ENCODE data around the gene TEN1. TPM values are rescaled to one million over a fixed set of nuclear protein-coding genes. Genes with fewer than 3 reads are reported as not detected.

The TEN1 gene
- total and polyA plus RNA-seq, 2 of the 13 experiments (the other 11 are each of a cell fraction or from before 2014, with no cell fraction given), result 18.0 to 21.3 TPM

DNA sequence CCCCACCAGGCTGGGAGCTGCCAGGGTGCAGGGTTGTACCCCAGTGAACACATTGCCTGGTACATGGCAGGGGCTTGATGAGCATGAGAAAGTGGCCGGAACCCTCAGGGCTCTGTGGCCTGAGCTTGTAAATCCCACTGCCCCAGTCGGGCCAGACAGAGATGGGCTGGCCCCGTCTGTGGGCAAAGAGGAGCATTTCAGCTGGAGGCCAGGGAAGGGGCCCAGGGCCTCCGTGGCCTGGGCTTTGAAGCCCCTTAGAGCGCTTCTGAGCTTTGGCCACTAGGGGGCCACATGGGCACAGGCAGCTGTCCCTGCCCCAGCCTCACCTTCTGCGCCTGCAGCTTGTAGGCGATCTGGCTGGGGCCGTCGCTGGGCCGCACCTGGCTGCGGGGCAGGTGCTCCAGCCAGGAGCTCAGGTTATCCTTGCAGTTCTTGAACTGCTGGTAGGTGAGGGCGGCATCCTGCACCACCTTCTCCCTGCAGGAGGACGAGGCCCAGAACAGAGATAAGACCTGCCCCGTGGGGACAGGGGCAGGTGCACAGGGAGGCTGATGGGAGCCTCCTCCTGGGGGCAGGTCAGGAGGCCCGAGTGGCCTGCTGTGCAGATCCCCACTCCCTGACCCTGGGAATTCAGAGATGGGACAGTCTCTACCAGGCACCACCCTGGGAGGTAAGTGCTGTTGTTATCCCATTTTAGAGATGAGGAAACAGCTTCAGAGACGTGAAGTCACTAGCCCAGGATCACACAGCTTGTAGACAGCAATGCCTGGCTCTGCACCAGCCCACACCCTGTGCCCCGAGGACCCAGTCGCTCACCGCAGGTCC lies 35.3 kb downstream of the TEN1 start (continued):
- TF ChIP-seq, protein P1, sequence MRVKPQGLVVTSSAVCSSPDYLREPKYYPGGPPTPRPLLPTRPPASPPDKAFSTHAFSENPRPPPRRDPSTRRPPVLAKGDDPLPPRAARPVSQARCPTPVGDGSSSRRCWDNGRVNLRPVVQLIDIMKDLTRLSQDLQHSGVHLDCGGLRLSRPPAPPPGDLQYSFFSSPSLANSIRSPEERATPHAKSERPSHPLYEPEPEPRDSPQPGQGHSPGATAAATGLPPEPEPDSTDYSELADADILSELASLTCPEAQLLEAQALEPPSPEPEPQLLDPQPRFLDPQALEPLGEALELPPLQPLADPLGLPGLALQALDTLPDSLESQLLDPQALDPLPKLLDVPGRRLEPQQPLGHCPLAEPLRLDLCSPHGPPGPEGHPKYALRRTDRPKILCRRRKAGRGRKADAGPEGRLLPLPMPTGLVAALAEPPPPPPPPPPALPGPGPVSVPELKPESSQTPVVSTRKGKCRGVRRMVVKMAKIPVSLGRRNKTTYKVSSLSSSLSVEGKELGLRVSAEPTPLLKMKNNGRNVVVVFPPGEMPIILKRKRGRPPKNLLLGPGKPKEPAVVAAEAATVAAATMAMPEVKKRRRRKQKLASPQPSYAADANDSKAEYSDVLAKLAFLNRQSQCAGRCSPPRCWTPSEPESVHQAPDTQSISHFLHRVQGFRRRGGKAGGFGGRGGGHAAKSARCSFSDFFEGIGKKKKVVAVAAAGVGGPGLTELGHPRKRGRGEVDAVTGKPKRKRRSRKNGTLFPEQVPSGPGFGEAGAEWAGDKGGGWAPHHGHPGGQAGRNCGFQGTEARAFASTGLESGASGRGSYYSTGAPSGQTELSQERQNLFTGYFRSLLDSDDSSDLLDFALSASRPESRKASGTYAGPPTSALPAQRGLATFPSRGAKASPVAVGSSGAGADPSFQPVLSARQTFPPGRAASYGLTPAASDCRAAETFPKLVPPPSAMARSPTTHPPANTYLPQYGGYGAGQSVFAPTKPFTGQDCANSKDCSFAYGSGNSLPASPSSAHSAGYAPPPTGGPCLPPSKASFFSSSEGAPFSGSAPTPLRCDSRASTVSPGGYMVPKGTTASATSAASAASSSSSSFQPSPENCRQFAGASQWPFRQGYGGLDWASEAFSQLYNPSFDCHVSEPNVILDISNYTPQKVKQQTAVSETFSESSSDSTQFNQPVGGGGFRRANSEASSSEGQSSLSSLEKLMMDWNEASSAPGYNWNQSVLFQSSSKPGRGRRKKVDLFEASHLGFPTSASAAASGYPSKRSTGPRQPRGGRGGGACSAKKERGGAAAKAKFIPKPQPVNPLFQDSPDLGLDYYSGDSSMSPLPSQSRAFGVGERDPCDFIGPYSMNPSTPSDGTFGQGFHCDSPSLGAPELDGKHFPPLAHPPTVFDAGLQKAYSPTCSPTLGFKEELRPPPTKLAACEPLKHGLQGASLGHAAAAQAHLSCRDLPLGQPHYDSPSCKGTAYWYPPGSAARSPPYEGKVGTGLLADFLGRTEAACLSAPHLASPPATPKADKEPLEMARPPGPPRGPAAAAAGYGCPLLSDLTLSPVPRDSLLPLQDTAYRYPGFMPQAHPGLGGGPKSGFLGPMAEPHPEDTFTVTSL (CRISPR knock-in tag; IDR thresholded peaks at IDR 0.05; ENCODE audit: borderline replicate concordance), result no peak
- TF ChIP-seq CBX5 (CRISPR knock-in tag; IDR thresholded peaks at IDR 0.05; ENCODE audit: borderline replicate concordance) (no peak), ZNF367 (CRISPR knock-in tag; IDR thresholded peaks at IDR 0.05; ENCODE audit: borderline replicate concordance) (no peak), ZFP62 (CRISPR knock-in tag; IDR thresholded peaks at IDR 0.05) (no peak), SMAD9 (CRISPR knock-in tag; IDR thresholded peaks at IDR 0.05) (no peak), ZNF577 (CRISPR knock-in tag; IDR thresholded peaks at IDR 0.05; ENCODE audit: borderline replicate concordance, low read depth) (no peak), RXRB (CRISPR knock-in tag; IDR thresholded peaks at IDR 0.05; ENCODE audit: borderline replicate concordance) (peak; percentile 36; the same call in 1 of the 2 replicates), HOXA7 (CRISPR knock-in tag; IDR thresholded peaks at IDR 0.05) (no peak), RERE (CRISPR knock-in tag; IDR thresholded peaks at IDR 0.05; ENCODE audit: low read depth) (no peak)
- TF ChIP-seq, protein P2, sequence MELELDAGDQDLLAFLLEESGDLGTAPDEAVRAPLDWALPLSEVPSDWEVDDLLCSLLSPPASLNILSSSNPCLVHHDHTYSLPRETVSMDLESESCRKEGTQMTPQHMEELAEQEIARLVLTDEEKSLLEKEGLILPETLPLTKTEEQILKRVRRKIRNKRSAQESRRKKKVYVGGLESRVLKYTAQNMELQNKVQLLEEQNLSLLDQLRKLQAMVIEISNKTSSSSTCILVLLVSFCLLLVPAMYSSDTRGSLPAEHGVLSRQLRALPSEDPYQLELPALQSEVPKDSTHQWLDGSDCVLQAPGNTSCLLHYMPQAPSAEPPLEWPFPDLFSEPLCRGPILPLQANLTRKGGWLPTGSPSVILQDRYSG (CRISPR knock-in tag; IDR thresholded peaks at IDR 0.05), result no peak
- TF ChIP-seq, protein P3, sequence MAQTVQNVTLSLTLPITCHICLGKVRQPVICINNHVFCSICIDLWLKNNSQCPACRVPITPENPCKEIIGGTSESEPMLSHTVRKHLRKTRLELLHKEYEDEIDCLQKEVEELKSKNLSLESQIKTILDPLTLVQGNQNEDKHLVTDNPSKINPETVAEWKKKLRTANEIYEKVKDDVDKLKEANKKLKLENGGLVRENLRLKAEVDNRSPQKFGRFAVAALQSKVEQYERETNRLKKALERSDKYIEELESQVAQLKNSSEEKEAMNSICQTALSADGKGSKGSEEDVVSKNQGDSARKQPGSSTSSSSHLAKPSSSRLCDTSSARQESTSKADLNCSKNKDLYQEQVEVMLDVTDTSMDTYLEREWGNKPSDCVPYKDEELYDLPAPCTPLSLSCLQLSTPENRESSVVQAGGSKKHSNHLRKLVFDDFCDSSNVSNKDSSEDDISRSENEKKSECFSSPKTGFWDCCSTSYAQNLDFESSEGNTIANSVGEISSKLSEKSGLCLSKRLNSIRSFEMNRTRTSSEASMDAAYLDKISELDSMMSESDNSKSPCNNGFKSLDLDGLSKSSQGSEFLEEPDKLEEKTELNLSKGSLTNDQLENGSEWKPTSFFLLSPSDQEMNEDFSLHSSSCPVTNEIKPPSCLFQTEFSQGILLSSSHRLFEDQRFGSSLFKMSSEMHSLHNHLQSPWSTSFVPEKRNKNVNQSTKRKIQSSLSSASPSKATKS (CRISPR knock-in tag; IDR thresholded peaks at IDR 0.05), result no peak

Measured in HepG2 (cell line).